Activated CD4-positive, CD25-positive, alpha-beta regulatory T cell (primary cell): ENCODE measurements around the gene NAT14.

ENCODE experiments used
- DNase-seq, 4 experiments: peaks; one replicate each; lab custom pipeline; 2025; lab: John Stamatoyannopoulos, UW

The NAT14 gene

GRCh38 chr19:55536366-55536765 is 51.4 kb downstream of the NAT14 start:
- DNase-seq, result no peak
